ENCODE data around the gene AKAP7. TPM values are rescaled to one million over a fixed set of nuclear protein-coding genes. Genes with fewer than 3 reads are reported as not detected.

The AKAP7 gene
- polyA plus RNA-seq, 1 donor (not counting 4 experiments of a cell fraction or from before 2014, with no cell fraction given): 1.7 TPM

GRCh38 chr6:131103901-131104300 is 31.4 kb upstream of the AKAP7 start:
- no peak overlapping the region for H3K9ac ChIP-seq (ENCODE audit: control insufficient read depth, extremely low read depth, insufficient read depth, low read length)
- dilution Hi-C loops (cut with MboI; ENCODE audit: extremely low pct_ligation_motif_present, low sequenced_read_pairs): no loop called here
- H3K4me1 ChIP-seq (ENCODE audit: control insufficient read depth, extremely low read depth, insufficient read depth, low read length): peaks cover 10% of the 10 kb centered on the region
- TF ChIP-seq EZH2 (IDR thresholded peaks at IDR 0.05; ENCODE audit: low read length) (no peak), CTCF (optimal IDR thresholded peaks at IDR 0.05 in 1 of 3, IDR thresholded peaks at IDR 0.05 in 1 of 3, conservative IDR thresholded peaks at IDR 0.05 in 1 of 3; ENCODE audit: extremely low read depth in 1 of 3, insufficient read depth in 2 of 3, low read length in 3 of 3) (no peak)
- DNase-seq (ENCODE audit: low read depth, low spot score) (no peak), FAIRE-seq (no peak)
- no peaks in the 10 kb centered on the region for H3K9me1 ChIP-seq (ENCODE audit: control insufficient read depth, extremely low read depth, insufficient read depth, low read length)
- H4K20me1 ChIP-seq (ENCODE audit: control insufficient read depth, extremely low read depth, insufficient read depth, low read length): no peaks in the 10 kb centered on the region
- H3K4me3 ChIP-seq (ENCODE audit: control insufficient read depth in 2 of 3, extremely low read depth in 1 of 3, insufficient read depth in 2 of 3, low read depth in 1 of 3, low read length in 3 of 3): no peak overlapping the region
- H3K79me2 ChIP-seq (ENCODE audit: control insufficient read depth, insufficient read depth, low read length): no peaks in the 10 kb centered on the region
- H3K9me3 ChIP-seq (ENCODE audit: control insufficient read depth, low read depth, low read length): no peaks in the 10 kb centered on the region
- H3K4me2 ChIP-seq (ENCODE audit: control insufficient read depth, extremely low read depth, insufficient read depth, low read depth, low read length): no peak overlapping the region
- no peak overlapping the region for H3K27ac ChIP-seq (ENCODE audit: control insufficient read depth, insufficient read depth, low read length)
- no peaks in the 10 kb centered on the region for H3K27me3 ChIP-seq (ENCODE audit: control insufficient read depth, extremely low read depth, insufficient read depth, low read length)
- no peak overlapping the region for H2AFZ ChIP-seq (ENCODE audit: control insufficient read depth, low read length)
- no peaks in the 10 kb centered on the region for H3K36me3 ChIP-seq (ENCODE audit: control insufficient read depth in 2 of 2, extremely low read depth in 1 of 2, insufficient read depth in 2 of 2, low read length in 2 of 2)

- Histone ChIP-seq H3K4me2 (ENCODE audit: control insufficient read depth, extremely low read depth, insufficient read depth, low read depth, low read length) (no peak overlapping the region), H3K9me3 (ENCODE audit: control insufficient read depth, low read depth, low read length) (no peaks in the 10 kb centered on the region), H3K27ac (ENCODE audit: control insufficient read depth, insufficient read depth, low read length) (no peak overlapping the region), H3K36me3 (ENCODE audit: control insufficient read depth in 2 of 2, extremely low read depth in 1 of 2, insufficient read depth in 2 of 2, low read length in 2 of 2) (no peaks in the 10 kb centered on the region), H3K27me3 (ENCODE audit: control insufficient read depth, extremely low read depth, insufficient read depth, low read length) (no peaks in the 10 kb centered on the region), H3K9ac (ENCODE audit: control insufficient read depth, extremely low read depth, insufficient read depth, low read length) (no peak overlapping the region), H3K4me3 (ENCODE audit: control insufficient read depth in 2 of 3, extremely low read depth in 1 of 3, insufficient read depth in 2 of 3, low read depth in 1 of 3, low read length in 3 of 3) (no peak overlapping the region), H4K20me1 (ENCODE audit: control insufficient read depth, extremely low read depth, insufficient read depth, low read length) (no peaks in the 10 kb centered on the region), H3K4me1 (ENCODE audit: control insufficient read depth, extremely low read depth, insufficient read depth, low read length) (peaks cover 5% of the 10 kb centered on the region), H3K9me1 (ENCODE audit: control insufficient read depth, extremely low read depth, insufficient read depth, low read length) (no peaks in the 10 kb centered on the region), H3K79me2 (ENCODE audit: control insufficient read depth, insufficient read depth, low read length) (no peaks in the 10 kb centered on the region), H2AFZ (ENCODE audit: control insufficient read depth, low read length) (no peak overlapping the region)
- no peak for FAIRE-seq
- no peak for DNase-seq (ENCODE audit: low read depth, low spot score)
- TF ChIP-seq EZH2 (IDR thresholded peaks at IDR 0.05; ENCODE audit: low read length) (no peak), CTCF (optimal IDR thresholded peaks at IDR 0.05 in 1 of 3, IDR thresholded peaks at IDR 0.05 in 1 of 3, conservative IDR thresholded peaks at IDR 0.05 in 1 of 3; ENCODE audit: extremely low read depth in 1 of 3, insufficient read depth in 2 of 3, low read length in 3 of 3) (no peak)
- dilution Hi-C loops (cut with MboI; ENCODE audit: extremely low pct_ligation_motif_present, low sequenced_read_pairs): no loop called here
Observed at GRCh38 chr6:131107151-131107550, 28.1 kb upstream of the AKAP7 start.
